HepG2 (cell line): Measurements from ENCODE around the gene KRTAP1-3. TPM values are rescaled to one million over a fixed set of nuclear protein-coding genes. Genes with fewer than 3 reads are reported as not detected.

Source experiments
- ATAC-seq: fragments of 200-7000 bp; cut with Tn5 transposase; 3 replicates; pipeline ENCODE4 v1.9.1; 2020; ENCODE audit warnings: mild to moderate bottlenecking, moderate library complexity
- BruUV-seq: library from RNA; stranded (reverse); fragments of 400-500 nt; replicated peaks from 2 replicates; lab custom pipeline; 2021; lab: Mats Ljungman, UMichigan
- CTCF ChIA-PET: fragments of 300-600 bp; formaldehyde crosslinking; extraction: SDS; loops from one replicate; lab custom pipeline; 2021; ENCODE audit warnings: low total read pairs, inconsistent platforms, low intra/inter-chr PET ratio; lab: Yijun Ruan, JAX
- POLR2A ChIA-PET: fragments of 350-600 bp; sonication (Branson Sonifier 250); formaldehyde crosslinking; loops from one replicate; lab custom pipeline; 2020; ENCODE audit warnings: antibody characterized with exemption, inconsistent platforms; lab: Yijun Ruan, JAX
- DNase-seq: peaks from one replicate; pipeline ENCODE4 v3.0.0-alpha.2; 2015; ENCODE audit warnings: low spot score
- FAIRE-seq: peaks from 3 replicates; lab custom pipeline; 2011; peaks lifted over from hg19 to GRCh38; lab: Jason Lieb, UNC
- H2AFZ ChIP-seq: one replicate; pipeline ENCODE4 v1.6.1; 2011; ENCODE audit warnings: low read length, inconsistent platforms
- H3K27ac ChIP-seq: fragments of 300-600 bp; 3 replicates; pipeline ENCODE4 v1.8.0; 2011; ENCODE audit warnings: mixed run types, mild to moderate bottlenecking, mixed read lengths, low read length, inconsistent platforms; ENCODE audit not compliant: insufficient read depth; ENCODE audit errors: extremely low read length
- H3K27me3 ChIP-seq, 2 experiments: fragments of 200-600 bp in 1 of 2; 2 replicates in 1 of 2; 3 replicates in 1 of 2; pipeline versions ENCODE4 v1.6.0 to v1.8.0; 2011; ENCODE audit warnings: low read length in 2 of 2, mild to moderate bottlenecking in 2 of 2, moderate library complexity in 2 of 2, inconsistent platforms in 1 of 2; ENCODE audit not compliant: insufficient read depth in 2 of 2, control insufficient read depth in 1 of 2
- H3K36me3 ChIP-seq, 2 experiments: fragments of 200-600 bp in 1 of 2; replicated peaks in 1 of 2; 2 replicates in 1 of 2; 3 replicates in 1 of 2; pipeline versions ENCODE4 v1.5.1 to v1.8.0; 2011; ENCODE audit warnings: low read length in 2 of 2, inconsistent platforms in 1 of 2; ENCODE audit not compliant: insufficient read depth in 2 of 2, control insufficient read depth in 1 of 2
- H3K4me1 ChIP-seq: 2 replicates; pipeline ENCODE4 v1.5.1; 2012; ENCODE audit warnings: low read length, inconsistent platforms; ENCODE audit not compliant: insufficient read depth
- H3K4me2 ChIP-seq: 2 replicates; pipeline ENCODE4 v1.6.0; 2011; ENCODE audit warnings: low read depth, low read length, inconsistent platforms
- H3K4me3 ChIP-seq, 3 experiments: fragments of 200-600 bp in 1 of 3; sonication (generic), shearing (Covaris generic) in 1 of 3; replicated peaks in 1 of 3; 2 replicates each; pipeline ENCODE4 v1.5.1; 2011 to 2016; ENCODE audit warnings: low read length in 3 of 3, inconsistent platforms in 2 of 3, low read depth in 2 of 3, mild to moderate bottlenecking in 2 of 3, control low read depth in 1 of 3, mixed read lengths in 1 of 3; ENCODE audit not compliant: insufficient read depth in 1 of 3
- H3K79me2 ChIP-seq: one replicate; pipeline ENCODE4 v1.6.1; 2011; ENCODE audit warnings: low read length, inconsistent platforms; ENCODE audit not compliant: insufficient read depth
- H3K9ac ChIP-seq: 2 replicates; pipeline ENCODE4 v1.6.0; 2011; ENCODE audit warnings: mild to moderate bottlenecking, low read depth, low read length, inconsistent platforms; ENCODE audit not compliant: insufficient read depth
- H3K9me3 ChIP-seq: 2 replicates; pipeline ENCODE4 v1.5.1; 2012; ENCODE audit warnings: mild to moderate bottlenecking, low read length
- H4K20me1 ChIP-seq: 2 replicates; pipeline ENCODE4 v1.6.0; 2011; ENCODE audit warnings: inconsistent platforms, mild to moderate bottlenecking, low read length, moderate library complexity; ENCODE audit not compliant: insufficient read depth
- ARHGAP35 ChIP-seq: sonication (generic); formaldehyde crosslinking; IDR thresholded peaks from 2 replicates; pipeline ENCODE4 v1.9.0; 2022; ENCODE audit warnings: mild to moderate bottlenecking, inconsistent platforms, moderate library complexity, missing genetic modification reagents, borderline replicate concordance
- ARID4A ChIP-seq: sonication (generic); formaldehyde crosslinking; IDR thresholded peaks from 2 replicates; pipeline ENCODE4 v1.5.0; 2020; ENCODE audit warnings: mild to moderate bottlenecking, missing genetic modification reagents, borderline replicate concordance
- MAF1 ChIP-seq: sonication (generic); formaldehyde crosslinking; IDR thresholded peaks from 2 replicates; pipeline ENCODE4 v1.5.0; 2020; ENCODE audit warnings: missing genetic modification reagents, borderline replicate concordance
- NAIF1 ChIP-seq: sonication (generic); formaldehyde crosslinking; IDR thresholded peaks from 2 replicates; pipeline ENCODE4 v1.5.0; 2020; ENCODE audit warnings: mild to moderate bottlenecking, missing genetic modification reagents, borderline replicate concordance
- NONO ChIP-seq, 2 experiments: fragments of 450-650 bp in 1 of 2; sonication (generic) in 1 of 2; formaldehyde crosslinking in 1 of 2; IDR thresholded peaks in 1 of 2; conservative IDR thresholded peaks in 1 of 2; 2 replicates each; pipeline versions ENCODE4 v1.6.1 to v1.8.0; 2017 to 2022; ENCODE audit warnings: mild to moderate bottlenecking in 1 of 2, missing genetic modification reagents in 1 of 2, moderate library complexity in 1 of 2
- ZBTB7B ChIP-seq: sonication (generic); formaldehyde crosslinking; IDR thresholded peaks from 2 replicates; pipeline ENCODE4 v1.4.0; 2020; ENCODE audit warnings: missing genetic modification reagents
- ZC3H13 ChIP-seq: sonication (generic); formaldehyde crosslinking; IDR thresholded peaks from 2 replicates; pipeline ENCODE4 v1.8.1; 2023; ENCODE audit warnings: mild to moderate bottlenecking, missing genetic modification reagents, moderate library complexity
- ZNF383 ChIP-seq: sonication (generic); formaldehyde crosslinking; IDR thresholded peaks from 2 replicates; pipeline ENCODE4 v1.4.0; 2020; ENCODE audit warnings: missing genetic modification reagents, mild to moderate bottlenecking, borderline replicate concordance
- WGBS: methylation state at CpG from one replicate; pipeline ENCODE4 v1.1.6; 2017; ENCODE audit warnings: low lambda C conversion rate; 5-methylcytosine and 5-hydroxymethylcytosine counted together
- in situ Hi-C: cut with HindIII; loops from 2 replicates; pipeline ENCODE4 v1.10.0; 2017; ENCODE audit warnings: low pct_unique_long_range_greater_than_20kb; ENCODE audit not compliant: extremely low pct_ligation_motif_present
- intact Hi-C: fragments of 100-400 bp; cut with micrococcal nuclease; formaldehyde crosslinking; loops from one replicate; pipeline ENCODE4 v1.10.0; 2022; ENCODE audit not compliant: unreplicated experiment
- polyA plus RNA-seq, 8 experiments: library from polyadenylated mRNA; depleted of rRNA in 3 of 8; stranded (reverse) in 7 of 8; unstranded in 1 of 8; fragments of >200 nt; fragmentation: Illumina TruSeq in 4 of 8; extraction: Trizol in 4 of 8; gene quantifications; 2 replicates each; pipeline versions ENCODE4 v1.2.1 to v1.2.3, GENCODE V29; 2011 to 2016; ENCODE audit warnings: low read depth in 4 of 8, missing spikeins in 1 of 8, mixed read lengths in 1 of 8; ENCODE audit not compliant: insufficient read depth in 1 of 8
- total RNA-seq, 5 experiments: library from RNA; depleted of rRNA; stranded (reverse); fragments of >200 nt; fragmentation: Illumina TruSeq; extraction: Trizol; gene quantifications; 2 replicates each; pipeline ENCODE4 v1.2.3, GENCODE V29; 2016; ENCODE audit warnings: low read depth in 1 of 5
- TF ChIP-seq, protein P1 (sequence below): sonication (generic); formaldehyde crosslinking; IDR thresholded peaks from 2 replicates; pipeline ENCODE4 v1.8.0; 2023; ENCODE audit warnings: mild to moderate bottlenecking, missing genetic modification reagents
- TF ChIP-seq, protein P2 (sequence below): sonication (generic); formaldehyde crosslinking; IDR thresholded peaks from 2 replicates; pipeline ENCODE4 v1.4.0; 2020; ENCODE audit warnings: mild to moderate bottlenecking, missing genetic modification reagents

KRTAP1-3 gene
- total and polyA plus RNA-seq, 2 of the 13 experiments (the other 11 are each of a cell fraction or from before 2014, with no cell fraction given), result not detected

DNA sequence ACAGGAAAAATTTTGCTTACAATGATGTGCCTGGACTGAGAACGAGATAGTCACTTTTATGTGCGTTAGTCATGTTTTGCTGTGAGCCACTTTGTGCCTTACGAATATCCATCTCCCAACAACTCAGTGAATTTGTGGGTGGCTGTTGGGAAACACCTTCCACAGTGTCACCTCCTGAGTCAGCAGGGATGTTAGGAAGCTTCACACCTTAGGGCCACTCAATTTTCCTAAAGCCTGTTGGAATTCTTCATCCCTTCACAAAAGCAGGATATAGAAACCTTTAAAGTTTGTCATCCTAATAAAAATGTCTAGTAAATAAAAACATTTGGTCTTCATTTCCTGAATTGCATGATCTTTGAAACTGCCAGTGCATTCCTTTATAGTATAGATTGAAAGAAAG, 21.5 kb downstream of the KRTAP1-3 start:
- Histone ChIP-seq H4K20me1 (no peaks in the 10 kb centered on the region), H3K36me3 (no peaks in the 10 kb centered on the region), H3K4me1 (peaks cover 64% of the 10 kb centered on the region), H3K79me2 (no peaks in the 10 kb centered on the region), H3K27ac (no peak overlapping the region), H3K9ac (no peak overlapping the region), H2AFZ (no peak overlapping the region), H3K4me3 (no peak overlapping the region), H3K9me3 (no peaks in the 10 kb centered on the region), H3K27me3 (no peaks in the 10 kb centered on the region), H3K4me2 (no peak overlapping the region)
- no TSS peak for BruUV-seq
- WGBS, result 98% methylated on average over 3 of the region's 3 CpGs
- ChIA-PET CTCF (no interaction called here), POLR2A (interaction anchor here (1.0 kb wide), 1 partner anchor 459 kb away, joined by 3 read pairs; no protein-coding TSS in a partner anchor)
- DNase-seq (no peak), FAIRE-seq (no peak), ATAC-seq (no peak)
- in situ Hi-C loops (no loop called here), intact Hi-C loops (no loop called here)
- TF ChIP-seq ARHGAP35 (CRISPR knock-in tag) (no peak), ZBTB7B (CRISPR knock-in tag) (no peak), ARID4A (no peak), ZC3H13 (CRISPR knock-in tag) (no peak), NONO (IDR thresholded peaks at IDR 0.05) (no peak), NONO (CRISPR knock-in tag; conservative IDR thresholded peaks at IDR 0.05) (no peak), MAF1 (CRISPR knock-in tag) (no peak), NAIF1 (CRISPR knock-in tag) (no peak), ZNF383 (CRISPR knock-in tag) (no peak)
- TF ChIP-seq, protein P1, sequence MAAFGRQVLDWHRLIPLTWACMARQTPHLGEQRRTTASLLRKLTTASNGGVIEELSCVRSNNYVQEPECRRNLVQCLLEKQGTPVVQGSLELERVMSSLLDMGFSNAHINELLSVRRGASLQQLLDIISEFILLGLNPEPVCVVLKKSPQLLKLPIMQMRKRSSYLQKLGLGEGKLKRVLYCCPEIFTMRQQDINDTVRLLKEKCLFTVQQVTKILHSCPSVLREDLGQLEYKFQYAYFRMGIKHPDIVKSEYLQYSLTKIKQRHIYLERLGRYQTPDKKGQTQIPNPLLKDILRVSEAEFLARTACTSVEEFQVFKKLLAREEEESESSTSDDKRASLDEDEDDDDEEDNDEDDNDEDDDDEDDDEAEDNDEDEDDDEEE (CRISPR knock-in tag), result no peak
- TF ChIP-seq, protein P2, sequence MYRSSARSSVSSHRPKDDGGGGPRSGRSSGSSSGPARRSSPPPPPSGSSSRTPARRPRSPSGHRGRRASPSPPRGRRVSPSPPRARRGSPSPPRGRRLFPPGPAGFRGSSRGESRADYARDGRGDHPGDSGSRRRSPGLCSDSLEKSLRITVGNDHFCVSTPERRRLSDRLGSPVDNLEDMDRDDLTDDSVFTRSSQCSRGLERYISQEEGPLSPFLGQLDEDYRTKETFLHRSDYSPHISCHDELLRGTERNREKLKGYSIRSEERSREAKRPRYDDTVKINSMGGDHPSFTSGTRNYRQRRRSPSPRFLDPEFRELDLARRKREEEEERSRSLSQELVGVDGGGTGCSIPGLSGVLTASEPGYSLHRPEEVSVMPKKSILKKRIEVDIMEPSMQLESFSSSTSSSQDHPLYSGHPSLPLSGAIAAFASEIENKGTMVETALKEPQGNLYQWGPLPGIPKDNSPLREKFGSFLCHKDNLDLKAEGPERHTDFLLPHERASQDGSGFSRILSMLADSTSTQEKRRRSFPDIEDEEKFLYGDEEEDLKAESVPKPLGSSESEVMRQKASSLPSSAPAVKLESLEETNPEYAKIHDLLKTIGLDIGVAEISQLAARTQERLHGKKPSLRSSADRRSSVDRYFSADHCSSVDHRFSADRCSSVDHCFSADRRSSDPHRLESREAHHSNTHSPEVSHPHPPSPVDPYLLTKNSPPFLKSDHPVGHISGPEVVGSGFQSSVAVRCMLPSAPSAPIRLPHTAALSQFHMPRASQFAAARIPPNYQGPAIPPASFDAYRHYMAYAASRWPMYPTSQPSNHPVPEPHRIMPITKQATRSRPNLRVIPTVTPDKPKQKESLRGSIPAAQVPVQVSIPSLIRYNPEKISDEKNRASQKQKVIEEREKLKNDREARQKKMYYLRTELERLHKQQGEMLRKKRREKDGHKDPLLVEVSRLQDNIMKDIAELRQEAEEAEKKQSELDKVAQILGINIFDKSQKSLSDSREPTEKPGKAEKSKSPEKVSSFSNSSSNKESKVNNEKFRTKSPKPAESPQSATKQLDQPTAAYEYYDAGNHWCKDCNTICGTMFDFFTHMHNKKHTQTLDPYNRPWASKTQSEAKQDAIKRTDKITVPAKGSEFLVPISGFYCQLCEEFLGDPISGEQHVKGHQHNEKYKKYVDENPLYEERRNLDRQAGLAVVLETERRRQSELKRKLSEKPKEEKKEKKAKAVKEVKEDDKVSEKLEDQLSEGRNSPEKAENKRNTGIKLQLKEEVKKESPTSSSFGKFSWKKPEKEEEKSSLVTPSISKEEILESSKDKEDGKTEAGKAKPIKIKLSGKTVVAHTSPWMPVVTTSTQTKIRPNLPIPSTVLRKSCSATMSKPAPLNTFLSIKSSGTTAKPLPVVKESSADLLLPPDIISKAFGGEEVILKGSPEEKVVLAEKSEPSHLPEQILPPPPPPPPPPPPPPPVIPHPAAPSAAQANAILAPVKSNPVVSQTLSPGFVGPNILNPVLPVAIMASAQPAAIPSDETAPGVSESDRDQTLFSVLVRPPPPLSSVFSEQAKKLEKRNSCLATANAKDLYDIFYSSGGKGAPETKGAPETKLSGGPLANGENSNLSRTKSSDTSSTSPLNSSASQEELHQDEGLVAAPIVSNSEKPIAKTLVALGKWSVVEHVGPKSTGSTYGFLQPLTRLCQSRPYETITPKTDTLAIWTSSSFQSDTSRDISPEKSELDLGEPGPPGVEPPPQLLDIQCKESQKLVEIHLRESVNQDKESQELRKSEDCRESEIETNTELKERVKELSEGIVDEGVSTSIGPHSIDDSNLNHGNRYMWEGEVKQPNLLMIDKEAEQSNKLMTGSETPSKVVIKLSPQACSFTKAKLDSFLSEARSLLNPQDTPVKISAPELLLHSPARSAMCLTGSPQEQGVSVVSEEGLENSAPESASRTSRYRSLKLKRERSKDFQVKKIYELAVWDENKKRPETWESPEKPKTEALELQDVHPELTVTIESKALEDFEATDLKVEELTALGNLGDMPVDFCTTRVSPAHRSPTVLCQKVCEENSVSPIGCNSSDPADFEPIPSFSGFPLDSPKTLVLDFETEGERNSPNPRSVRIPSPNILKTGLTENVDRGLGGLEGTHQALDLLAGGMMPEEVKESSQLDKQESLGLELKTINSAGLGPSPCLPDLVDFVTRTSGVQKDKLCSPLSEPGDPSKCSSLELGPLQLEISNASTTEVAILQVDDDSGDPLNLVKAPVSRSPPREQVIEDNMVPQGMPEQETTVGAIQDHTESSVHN (CRISPR knock-in tag), result no peak
